Adrenal gland (tissue), 12 donors: Measurements from ENCODE around the gene LPP. TPM values are rescaled to one million over a fixed set of nuclear protein-coding genes. Genes with fewer than 3 reads are reported as not detected.

ENCODE experiments used
- DNase-seq, 7 donors: peaks; one replicate each; pipeline ENCODE4 v3.0.0-alpha.2; 2019 to 2020
- H3K27ac ChIP-seq, 5 donors: fragments of 200-600 bp; sonication (generic) in 4 of 5; 1 replicate in 3 of 5; 2 replicates in 2 of 5; pipeline versions ENCODE4 v1.5.1 to v1.8.0; 2016 to 2020; ENCODE audit warnings: mild to moderate bottlenecking in 1 of 5
- H3K27me3 ChIP-seq: fragments of 200-600 bp; 2 replicates; pipeline ENCODE4 v1.8.0; 2021
- H3K36me3 ChIP-seq, 2 donors: fragments of 200-600 bp; replicated peaks in 1 of 2; 1 replicate in 1 of 2; 2 replicates in 1 of 2; pipeline versions ENCODE4 v1.5.1 to v1.8.0; 2018 to 2022
- H3K4me1 ChIP-seq, 2 donors: fragments of 200-600 bp; replicated peaks in 1 of 2; 1 replicate in 1 of 2; 2 replicates in 1 of 2; pipeline versions ENCODE4 v1.5.1 to v1.8.0; 2018 to 2021
- H3K4me3 ChIP-seq, 4 donors: fragments of 200-600 bp; sonication (generic) in 3 of 4; one replicate each; pipeline ENCODE4 v1.5.1; 2016 to 2018
- H3K9me3 ChIP-seq, 3 donors: fragments of 200-600 bp; sonication (generic) in 1 of 3; replicated peaks in 1 of 3; 1 replicate in 2 of 3; 2 replicates in 1 of 3; pipeline versions ENCODE4 v1.5.1 to v1.8.0; 2016 to 2021
- CTCF ChIP-seq, 6 experiments: fragments of 450-650 bp in 4 of 6; fragments of 200-600 bp in 2 of 6; sonication (generic) in 1 of 6; IDR thresholded peaks; 1 replicate in 5 of 6; 2 replicates in 1 of 6; pipeline versions ENCODE4 v1.5.1 to v1.8.0; 2016 to 2021; ENCODE audit warnings: antibody characterized with exemption in 6 of 6, mild to moderate bottlenecking in 2 of 6, moderate library complexity in 1 of 6
- POLR2A ChIP-seq, 2 donors: fragments of 450-650 bp; IDR thresholded peaks; one replicate each; pipeline ENCODE4 v1.6.1; 2017; ENCODE audit warnings: antibody characterized with exemption in 2 of 2, mild to moderate bottlenecking in 2 of 2, moderate library complexity in 1 of 2
- WGBS, 4 donors: extraction: QIAGEN DNeasy Blood & Tissue Kit in 2 of 4; methylation state at CpG; one replicate each; pipeline versions ENCODE4 v1.1.5 to v1.1.7; 2013 to 2017; 5-methylcytosine and 5-hydroxymethylcytosine counted together
- intact Hi-C, 2 donors: fragments of 100-400 bp; cut with DNase I; formaldehyde crosslinking; loops; one replicate each; pipeline versions ENCODE4 v1.14.1 to v1.15.0; 2022 to 2023
- polyA plus RNA-seq, 3 donors: library from polyadenylated mRNA; stranded (reverse); fragments of 200-250 nt in 2 of 3; fragments of 350-450 nt in 1 of 3; fragmentation: Illumina TruSeq in 1 of 3; extraction: RNeasy Lipid Tissue Mini Kit (QIAGEN cat#74804) in 1 of 3; gene quantifications; one replicate each; pipeline ENCODE4 v1.2.3, GENCODE V29; 2013 to 2014
- total RNA-seq, 9 donors: library from RNA; depleted of rRNA in 4 of 9; stranded (reverse); fragments of >200 nt in 4 of 9; fragments of 120-200 nt in 1 of 9; fragmentation: NEBNext Ultra II Directional in 1 of 9; extraction: Animal tissue kit (Norgen Biotek cat#: 25700) in 1 of 9; gene quantifications; one replicate each; pipeline versions ENCODE4 v1.1.0 to v1.2.4, GENCODE V29; 2013 to 2023
- donor health status: healthy with polysubstance abuse.
- donor health status: Bipolar disorder and iron deficiency.
- donor health status: DM: yes; HTN: yes; CAD: no.
- donor health status: DM: no; HTN: no; CAD: no.
- donor health status: DM: no; HTN: no; CAD: no.
- donor health status: DM: yes; HTN: yes; CAD: no.

Gene LPP
- total and polyA plus RNA-seq, 12 donors, result 7.0 to 170 (median 101) TPM

GRCh38 chr3:188391592-188391991, 237.6 kb downstream of the LPP start:
- no peak for DNase-seq
- Histone ChIP-seq H3K27me3 (no peaks in the 10 kb centered on the region), H3K27ac (peak overlapping the region in 1 of 5 donors; percentile 52), H3K4me1 (peaks cover 15 to 34% of the 10 kb centered on the region in 2 donors), H3K9me3 (no peaks in the 10 kb centered on the region), H3K4me3 (no peak overlapping the region), H3K36me3 (no peaks in the 10 kb centered on the region)
- 87 to 96% (median 92%) methylated on average over 2 of the region's 2 CpGs for WGBS, 4 donors
- intact Hi-C loops, result loop anchor here in 1 of 2 donors (10.0 kb wide), 1 partner anchor 97 kb away; no protein-coding TSS in a partner anchor
- TF ChIP-seq POLR2A (IDR thresholded peaks at IDR 0.05) (no peak), CTCF (IDR thresholded peaks at IDR 0.05) (no peak)

GRCh38 chr3:188392076-188392475, 238.1 kb downstream of the LPP start:
- intact Hi-C loops, result loop anchor here in 1 of 2 donors (10.0 kb wide), 1 partner anchor 97 kb away; no protein-coding TSS in a partner anchor
- 96 to 97% (median 97%) methylated on average over 4 of the region's 4 CpGs for WGBS, 4 donors
- no peak overlapping the region for H3K4me3 ChIP-seq
- no peaks in the 10 kb centered on the region for H3K27me3 ChIP-seq
- no peak for TF ChIP-seq POLR2A (IDR thresholded peaks at IDR 0.05)
- no peak for TF ChIP-seq CTCF (IDR thresholded peaks at IDR 0.05)
- H3K27ac ChIP-seq, result no peak overlapping the region
- H3K9me3 ChIP-seq, result no peaks in the 10 kb centered on the region
- DNase-seq, result no peak
- H3K36me3 ChIP-seq, result no peaks in the 10 kb centered on the region
- H3K4me1 ChIP-seq, result peaks cover 15 to 39% of the 10 kb centered on the region in 2 donors

- H3K27ac ChIP-seq, result no peak overlapping the region
- no peaks in the 10 kb centered on the region for H3K9me3 ChIP-seq
- H3K4me3 ChIP-seq, result no peak overlapping the region
- peaks cover 27 to 44% of the 10 kb centered on the region in 2 donors for H3K4me1 ChIP-seq
- TF ChIP-seq CTCF (IDR thresholded peaks at IDR 0.05), result no peak
- TF ChIP-seq POLR2A (IDR thresholded peaks at IDR 0.05), result no peak
- 42 to 62% (median 56%) methylated on average over 1 of the region's 1 CpG for WGBS, 4 donors
- DNase-seq, result no peak
- H3K36me3 ChIP-seq, result no peaks in the 10 kb centered on the region
- intact Hi-C loops, result loop anchor here in 1 of 2 donors (10.0 kb wide), 1 partner anchor 100 kb away; no protein-coding TSS in a partner anchor
- no peaks in the 10 kb centered on the region for H3K27me3 ChIP-seq
Measured at GRCh38 chr3:188394623-188395022, 240.7 kb downstream of the LPP start.

- DNase-seq, result no peak
- WGBS, 4 donors, result 37 to 53% (median 47%) methylated on average over 2 of the region's 2 CpGs
- H3K27ac ChIP-seq, result peak overlapping the region; percentile 35 to 91 (median 88)
Measured at GRCh38 chr3:188396251-188396650, 242.3 kb downstream of the LPP start.

More at GRCh38 chr3:188396251-188396650, 242.3 kb downstream of the LPP start:
- Histone ChIP-seq H3K36me3 (no peaks in the 10 kb centered on the region), H3K9me3 (no peaks in the 10 kb centered on the region), H3K4me3 (no peak overlapping the region), H3K4me1 (peaks cover 16 to 42% of the 10 kb centered on the region in 2 donors), H3K27me3 (no peaks in the 10 kb centered on the region)
- TF ChIP-seq CTCF (IDR thresholded peaks at IDR 0.05), result no peak
- TF ChIP-seq POLR2A (IDR thresholded peaks at IDR 0.05), result no peak
- intact Hi-C loops, result loop anchor here in 1 of 2 donors (10.0 kb wide), 1 partner anchor 101 kb away; no protein-coding TSS in a partner anchor
